GM20000 (cell line): Measurements from ENCODE around the gene ILK.

ENCODE experiments used
- DNase-seq: peaks from one replicate; pipeline ENCODE4 v3.0.0; 2012; ENCODE audit warnings: low spot score
- TF ChIP-seq, protein P1 (sequence below): IDR thresholded peaks from 2 replicates; pipeline ENCODE4 v1.5.1; 2012; ENCODE audit warnings: mild to moderate bottlenecking, control low read depth; ENCODE audit errors: extremely low read depth, missing control alignments

Gene ILK

DNA sequence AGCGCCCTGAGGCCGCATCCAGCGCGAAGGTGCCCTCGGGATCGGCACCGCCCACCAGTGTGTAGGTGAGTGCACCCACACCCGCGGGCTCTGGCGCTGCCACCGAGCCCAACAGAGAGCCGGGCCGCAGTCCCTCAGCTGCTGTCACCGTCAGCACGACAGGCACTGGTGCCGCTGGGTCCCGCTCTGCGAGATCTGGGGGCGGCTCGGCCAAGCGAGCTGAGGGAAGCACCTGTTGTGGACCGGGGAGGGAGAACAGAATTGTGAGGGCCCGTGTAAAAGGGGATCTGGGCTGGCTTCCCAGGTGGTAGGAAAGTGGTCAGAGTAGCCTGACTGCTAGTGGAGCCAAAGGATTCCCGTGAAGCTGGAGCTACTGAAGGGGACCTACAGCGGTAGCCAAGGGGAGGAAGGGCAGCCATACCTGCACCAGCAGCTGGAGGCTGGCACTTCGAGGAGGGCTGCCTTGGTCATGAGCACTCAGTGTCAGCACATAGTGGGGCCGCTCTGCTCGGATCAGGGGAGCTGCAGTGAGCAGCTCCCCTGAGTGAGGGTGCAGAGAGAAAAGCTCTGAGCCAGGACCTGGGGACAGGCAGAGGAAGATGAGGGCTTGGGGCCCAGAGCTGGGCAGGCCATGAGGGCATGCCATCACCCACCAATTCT is 27.2 kb downstream of the ILK start:
- DNase-seq: no peak
- TF ChIP-seq, protein P1, sequence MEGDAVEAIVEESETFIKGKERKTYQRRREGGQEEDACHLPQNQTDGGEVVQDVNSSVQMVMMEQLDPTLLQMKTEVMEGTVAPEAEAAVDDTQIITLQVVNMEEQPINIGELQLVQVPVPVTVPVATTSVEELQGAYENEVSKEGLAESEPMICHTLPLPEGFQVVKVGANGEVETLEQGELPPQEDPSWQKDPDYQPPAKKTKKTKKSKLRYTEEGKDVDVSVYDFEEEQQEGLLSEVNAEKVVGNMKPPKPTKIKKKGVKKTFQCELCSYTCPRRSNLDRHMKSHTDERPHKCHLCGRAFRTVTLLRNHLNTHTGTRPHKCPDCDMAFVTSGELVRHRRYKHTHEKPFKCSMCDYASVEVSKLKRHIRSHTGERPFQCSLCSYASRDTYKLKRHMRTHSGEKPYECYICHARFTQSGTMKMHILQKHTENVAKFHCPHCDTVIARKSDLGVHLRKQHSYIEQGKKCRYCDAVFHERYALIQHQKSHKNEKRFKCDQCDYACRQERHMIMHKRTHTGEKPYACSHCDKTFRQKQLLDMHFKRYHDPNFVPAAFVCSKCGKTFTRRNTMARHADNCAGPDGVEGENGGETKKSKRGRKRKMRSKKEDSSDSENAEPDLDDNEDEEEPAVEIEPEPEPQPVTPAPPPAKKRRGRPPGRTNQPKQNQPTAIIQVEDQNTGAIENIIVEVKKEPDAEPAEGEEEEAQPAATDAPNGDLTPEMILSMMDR: no peak

DNA sequence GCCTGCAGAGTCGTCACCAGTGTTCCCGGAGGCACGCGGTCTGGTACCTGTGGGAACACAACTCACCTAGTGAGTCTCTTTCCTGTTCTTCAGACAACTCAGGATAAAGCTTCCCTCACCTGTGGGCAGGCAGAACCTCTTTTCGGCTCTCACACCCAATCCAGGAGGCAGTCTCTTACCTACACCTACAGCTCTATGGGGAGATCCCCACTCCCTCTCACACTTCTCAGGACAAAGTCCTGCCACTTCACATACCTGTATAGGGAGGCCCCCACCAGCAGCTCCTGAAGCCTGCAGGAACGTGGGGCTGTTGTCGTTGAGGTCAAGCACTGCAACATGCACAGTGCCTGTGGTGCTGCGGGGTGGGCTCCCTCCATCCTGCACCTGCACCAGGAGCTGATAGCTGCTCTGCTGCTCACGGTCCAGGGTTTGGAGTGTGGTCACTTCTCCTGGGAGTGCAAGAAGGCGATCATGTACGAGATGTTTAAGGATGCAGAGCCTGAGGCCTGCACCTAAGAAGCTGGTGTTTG is 27.9 kb downstream of the ILK start:
- TF ChIP-seq, protein P1: no peak
- DNase-seq: no peak

DNA sequence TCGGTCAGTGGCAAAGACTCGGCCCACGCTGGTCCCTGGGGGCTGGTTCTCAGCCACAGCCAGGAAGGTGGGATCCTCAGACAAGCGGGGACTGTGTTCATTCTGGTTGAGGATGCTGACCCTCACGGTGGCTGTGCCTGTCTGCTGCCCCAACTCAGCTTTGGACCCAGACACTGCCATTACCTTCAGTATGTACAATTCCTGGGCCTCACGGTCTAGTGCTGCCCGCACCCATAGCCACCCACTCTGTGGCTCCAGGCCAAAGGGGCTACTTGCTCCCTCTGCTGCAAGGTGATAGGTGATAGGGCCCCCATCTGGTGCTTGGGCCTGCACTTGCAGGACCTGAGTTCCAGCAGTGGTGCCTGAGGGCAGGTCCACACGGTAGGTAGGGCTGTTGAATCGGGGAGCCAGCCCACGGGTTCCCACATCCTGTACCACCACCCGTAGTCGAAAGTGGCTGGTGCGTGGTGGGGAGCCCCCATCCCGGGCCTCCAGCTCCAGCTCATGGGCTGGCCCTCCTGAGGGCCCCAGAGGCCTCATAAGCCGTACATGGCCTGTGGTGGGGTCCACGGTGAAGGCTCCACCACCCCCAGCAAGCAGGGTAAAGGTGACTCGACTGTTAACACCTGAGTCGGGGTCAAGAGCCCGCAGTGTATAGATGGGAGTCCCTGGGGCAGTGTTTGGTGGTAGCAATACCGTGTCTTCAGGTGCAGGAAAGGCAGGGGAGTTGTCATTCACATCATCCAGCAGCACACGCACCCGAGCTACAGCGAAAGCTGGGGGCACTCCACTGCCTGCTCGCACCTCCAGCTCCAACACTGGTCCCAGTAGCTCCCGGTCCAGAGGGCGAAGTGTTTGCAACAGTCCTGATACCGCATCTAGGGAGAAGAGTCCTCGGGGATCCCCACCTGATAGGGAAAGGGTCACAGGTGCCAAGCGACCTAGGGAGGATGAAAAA is 28.8 kb downstream of the ILK start:
- TF ChIP-seq, protein P1: no peak
- DNase-seq: no peak

DNA sequence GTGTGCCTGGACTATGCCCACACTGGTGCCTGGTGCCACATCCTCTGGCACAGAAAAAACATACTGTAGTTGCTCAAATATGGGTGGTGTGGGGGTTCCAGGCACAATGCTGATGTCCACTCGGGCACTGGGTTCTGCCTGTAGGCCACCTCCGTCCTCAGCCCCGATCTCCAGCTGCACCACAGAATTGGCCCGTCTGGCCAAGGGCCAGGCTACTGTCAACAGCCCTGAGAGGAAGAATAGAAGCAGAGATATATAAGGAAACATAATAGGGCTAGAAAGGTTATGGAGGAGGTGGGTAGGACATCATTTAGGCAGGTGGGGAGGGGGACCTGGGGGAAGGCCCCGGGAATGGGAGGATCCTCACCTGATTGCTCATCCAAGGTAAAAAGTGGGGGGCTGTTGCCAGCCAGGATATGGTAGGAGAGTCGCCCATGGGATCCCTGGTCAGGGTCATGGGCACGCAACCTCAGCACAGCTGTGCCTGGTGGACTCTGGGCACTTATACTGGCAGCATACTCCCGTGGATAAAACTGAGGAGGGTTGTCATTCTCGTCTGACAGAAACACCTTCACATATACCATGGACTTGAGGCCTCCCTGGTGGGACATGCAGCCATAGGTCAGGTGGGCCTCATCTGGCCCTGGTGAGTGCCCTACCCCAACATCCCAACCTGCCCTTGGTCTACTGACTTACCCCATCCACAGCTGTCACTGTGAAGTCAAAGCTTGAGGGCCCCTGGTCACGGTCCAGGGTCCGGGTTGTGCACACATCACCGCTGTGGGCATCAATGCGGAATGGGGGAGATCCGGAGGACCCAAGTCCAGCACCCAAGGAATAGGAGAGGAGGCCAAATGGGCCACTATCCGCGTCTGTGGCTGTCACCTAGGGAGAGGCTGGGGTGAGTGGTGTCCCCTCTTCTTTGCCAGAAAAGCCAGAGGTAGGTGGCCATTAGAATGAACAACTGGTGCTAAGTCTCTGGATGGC is 30.1 kb downstream of the ILK start:
- DNase-seq: no peak
- TF ChIP-seq, protein P1: no peak

DNA sequence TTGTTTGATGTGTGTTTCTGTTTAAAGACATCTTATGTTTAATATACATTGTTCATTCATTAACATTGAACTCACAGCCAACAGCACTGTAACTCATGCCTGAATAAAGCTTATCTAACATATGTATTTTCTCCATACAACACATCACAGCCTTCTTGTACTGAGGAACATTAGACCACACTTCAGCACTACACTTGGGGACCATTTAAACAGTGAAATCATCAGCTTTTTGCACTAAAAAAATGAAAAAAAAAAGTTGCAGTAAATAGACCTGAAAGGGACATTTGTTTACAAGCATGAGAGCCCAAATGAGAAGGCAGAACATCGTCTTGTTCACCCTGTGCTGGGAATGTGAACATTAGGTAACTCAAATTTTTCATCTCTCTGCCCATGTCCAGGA is 31.0 kb downstream of the ILK start:
- TF ChIP-seq, protein P1: no peak
- no peak for DNase-seq

DNA sequence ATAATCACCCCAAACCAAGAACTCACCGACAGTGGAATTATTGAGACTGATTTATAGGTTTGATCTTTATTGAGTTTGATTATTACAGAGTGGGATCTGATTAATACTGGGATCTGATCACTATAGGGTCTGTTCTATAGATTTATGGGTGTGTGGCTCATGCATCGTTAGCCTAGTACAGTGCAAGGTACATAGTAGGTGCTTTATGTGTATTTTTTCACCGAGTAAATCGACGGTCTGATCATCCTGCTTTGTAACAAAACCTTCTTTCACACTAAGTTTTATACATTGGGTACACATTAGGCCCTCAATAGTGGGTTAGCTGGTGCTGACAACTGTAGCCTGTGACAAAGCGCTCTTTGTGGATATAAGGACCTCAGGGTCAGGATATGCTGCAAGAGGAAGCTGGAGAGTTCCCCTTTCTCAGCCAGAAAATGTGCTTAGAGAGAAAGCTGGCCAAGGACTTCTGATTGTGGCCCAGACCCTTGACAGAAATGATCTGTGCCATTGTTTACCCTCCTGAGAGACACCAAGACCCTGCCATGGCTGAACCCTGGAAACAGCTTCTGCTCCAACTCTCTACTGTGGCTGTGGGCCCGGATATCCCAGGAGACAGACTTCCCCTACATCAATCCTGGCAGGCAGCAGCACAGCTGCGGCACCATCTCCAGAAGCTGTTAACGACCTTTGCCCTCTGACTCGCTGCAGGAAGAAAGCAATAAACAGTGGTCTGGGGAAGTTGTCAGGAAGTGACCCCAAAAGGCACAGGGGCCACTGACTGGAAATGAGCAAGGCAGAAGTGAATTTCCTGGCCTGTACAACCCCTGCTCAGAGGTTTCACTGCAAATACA is 31.7 kb downstream of the ILK start:
- DNase-seq: no peak
- TF ChIP-seq, protein P1: no peak
